ENCODE results near the gene POC1A.
A peak's percentile ranks its signal among the peaks of the same experiment; 100 is the strongest.

Gene POC1A

GRCh38 chr3:52154135-52155094 lies at the start of gene POC1A:
Gene POC1A, minus strand, starts transcription at chr3:52154423. Its CDS starts 51 bp downstream, at chr3:52154372.
- peak; percentile 98 for DNase-seq (ENCODE audit: low read depth)
- H3K4me3 ChIP-seq (ENCODE audit: low read length) = peak within 1 kb of the TSS; percentile 78
- TF ChIP-seq CTCF (conservative IDR thresholded peaks at IDR 0.05; ENCODE audit: low read length) = no peak

GRCh38 chr3:52203701-52204100 lies 49.5 kb upstream of the POC1A start:
- no peak for TF ChIP-seq CTCF (conservative IDR thresholded peaks at IDR 0.05; ENCODE audit: low read length)
- peak; percentile 30 for DNase-seq (ENCODE audit: low read depth)
- H3K4me3 ChIP-seq (ENCODE audit: low read length) = no peak overlapping the region

GRCh38 chr3:52202384-52203077 lies 48.3 kb upstream of the POC1A start:
- no peak for TF ChIP-seq CTCF (conservative IDR thresholded peaks at IDR 0.05; ENCODE audit: low read length)
- no peak overlapping the region for H3K4me3 ChIP-seq (ENCODE audit: low read length)
- no peak for DNase-seq (ENCODE audit: low read depth)

- DNase-seq (ENCODE audit: low read depth) = no peak
- no peak for TF ChIP-seq CTCF (conservative IDR thresholded peaks at IDR 0.05; ENCODE audit: low read length)
- no peak overlapping the region for H3K4me3 ChIP-seq (ENCODE audit: low read length)
Measured at GRCh38 chr3:52200981-52201679, 46.9 kb upstream of the POC1A start.

DNA sequence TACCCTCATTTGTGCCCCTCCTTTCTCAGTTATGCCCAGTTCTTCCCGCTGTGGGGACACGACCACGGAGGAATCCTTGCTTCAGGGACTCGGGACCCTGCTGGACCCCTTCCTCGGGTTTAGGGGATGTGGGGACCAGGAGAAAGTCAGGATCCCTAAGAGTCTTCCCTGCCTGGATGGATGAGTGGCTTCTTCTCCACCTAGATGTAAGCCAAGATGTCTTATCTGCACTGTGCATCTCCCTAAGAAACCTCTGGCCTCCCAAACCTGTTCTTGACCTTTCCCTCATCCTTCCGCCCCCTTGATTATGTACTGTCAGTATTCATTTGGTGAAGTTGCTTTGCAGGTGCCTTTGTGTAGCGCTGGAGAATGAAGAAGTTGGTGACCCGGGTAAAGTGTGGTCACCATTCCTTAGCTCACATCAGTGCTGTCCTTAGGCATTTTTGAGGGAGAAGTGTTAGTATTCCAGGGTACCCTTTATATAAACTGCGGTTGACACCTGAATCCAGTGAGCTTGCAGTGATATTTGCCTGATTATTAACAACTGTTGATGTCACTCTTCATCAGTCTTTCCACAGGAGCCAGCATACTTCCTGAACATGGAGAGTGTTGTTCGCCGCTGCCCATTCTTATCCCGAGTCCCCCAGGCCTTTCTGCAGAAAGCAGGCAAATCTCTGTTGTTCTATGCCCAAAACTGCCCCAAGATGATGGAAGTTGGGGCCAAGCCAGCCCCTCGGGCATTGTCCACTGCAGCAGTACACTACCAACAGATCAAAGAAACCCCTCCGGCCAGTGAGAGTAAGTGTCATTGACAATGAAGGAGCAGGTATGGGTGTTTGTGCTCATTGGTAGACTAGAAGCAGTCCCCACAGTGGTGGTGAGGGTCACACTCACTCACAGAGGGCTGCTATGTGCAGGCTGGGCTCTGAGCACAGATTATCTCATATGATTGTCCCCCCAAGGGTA lies 44.7 kb upstream of the POC1A start:
- DNase-seq (ENCODE audit: low read depth) = no peak
- no peak for TF ChIP-seq CTCF (conservative IDR thresholded peaks at IDR 0.05; ENCODE audit: low read length)
- H3K4me3 ChIP-seq (ENCODE audit: low read length) = peak overlapping the region; percentile 83
